Activated CD8-positive, alpha-beta memory T cell treated with anti-CD3 and anti-CD28 coated beads, Interleukin-2, amount 50 U/mL, for 48 hours (primary cell): Measurements from ENCODE around the gene THADA.
A peak's percentile ranks its signal among the peaks of the same experiment; 100 is the strongest.
"Not testable (repeated sequence)": the region's sequence is repeated elsewhere in the genome, so short reads cannot be mapped to it uniquely, and the experiment has no call there.

Source experiments
- DNase-seq: peaks from one replicate; pipeline ENCODE4 v3.0.0-alpha.2; 2020

Gene THADA

GRCh38 chr2:43595603-43596412 lies at the start of gene THADA:
Gene THADA (minus strand): TSS chr2:43596038. CDS start chr2:43592392, 3,646 bp downstream.
- peak; percentile 99 for DNase-seq

GRCh38 chr2:43643680-43644079 lies 47.8 kb upstream of the THADA start:
- no peak for DNase-seq

- DNase-seq = no peak
These were observed 46.5 kb upstream of the THADA start for GRCh38 chr2:43642363-43642762.

GRCh38 chr2:43637030-43637803 lies 41.4 kb upstream of the THADA start, which contains the start of gene PLEKHH2:
Gene PLEKHH2 (plus strand): TSS chr2:43637260. CDS start chr2:43644674, 7,414 bp downstream.
- DNase-seq = peak; percentile 96

GRCh38 chr2:43636621-43637020 lies 40.8 kb upstream of the THADA start:
- no peak for DNase-seq

- DNase-seq = not testable (repeated sequence)
These were observed 40.3 kb upstream of the THADA start for GRCh38 chr2:43636153-43636552.

GRCh38 chr2:43634604-43635306 lies 38.9 kb upstream of the THADA start:
- DNase-seq = no peak

GRCh38 chr2:43631618-43632317 lies 35.9 kb upstream of the THADA start:
- DNase-seq = no peak

GRCh38 chr2:43622931-43623451 lies 27.2 kb upstream of the THADA start:
- DNase-seq = no peak

- DNase-seq = no peak
These were observed 23.7 kb upstream of the THADA start for GRCh38 chr2:43619511-43619910.

- DNase-seq = no peak
These were observed 21.3 kb upstream of the THADA start for GRCh38 chr2:43616967-43617680.

GRCh38 chr2:43612944-43613343 lies 17.1 kb upstream of the THADA start:
- no peak for DNase-seq

GRCh38 chr2:43611987-43612894 lies 16.4 kb upstream of the THADA start:
- DNase-seq = peak; percentile 79

GRCh38 chr2:43610361-43610760 lies 14.5 kb upstream of the THADA start:
- no peak for DNase-seq

GRCh38 chr2:43609290-43609918 lies 13.6 kb upstream of the THADA start:
- no peak for DNase-seq

GRCh38 chr2:43605851-43606250 lies 10.0 kb upstream of the THADA start:
- DNase-seq = no peak

GRCh38 chr2:43605079-43605655 lies 9.3 kb upstream of the THADA start:
- no peak for DNase-seq

GRCh38 chr2:43604674-43605073 lies 8.8 kb upstream of the THADA start:
- no peak for DNase-seq

- not testable (repeated sequence) for DNase-seq
These were observed 4.8 kb upstream of the THADA start for GRCh38 chr2:43600596-43600995.

- DNase-seq = no peak
These were observed 963 bp downstream of the THADA start for GRCh38 chr2:43594875-43595274.
